NCI-H146 (cell line): ENCODE results near the gene ADIPOR2.

Experiments used
- DNase-seq: peaks from one replicate; lab custom pipeline; 2025; lab: John Stamatoyannopoulos, UW

The ADIPOR2 gene

DNA sequence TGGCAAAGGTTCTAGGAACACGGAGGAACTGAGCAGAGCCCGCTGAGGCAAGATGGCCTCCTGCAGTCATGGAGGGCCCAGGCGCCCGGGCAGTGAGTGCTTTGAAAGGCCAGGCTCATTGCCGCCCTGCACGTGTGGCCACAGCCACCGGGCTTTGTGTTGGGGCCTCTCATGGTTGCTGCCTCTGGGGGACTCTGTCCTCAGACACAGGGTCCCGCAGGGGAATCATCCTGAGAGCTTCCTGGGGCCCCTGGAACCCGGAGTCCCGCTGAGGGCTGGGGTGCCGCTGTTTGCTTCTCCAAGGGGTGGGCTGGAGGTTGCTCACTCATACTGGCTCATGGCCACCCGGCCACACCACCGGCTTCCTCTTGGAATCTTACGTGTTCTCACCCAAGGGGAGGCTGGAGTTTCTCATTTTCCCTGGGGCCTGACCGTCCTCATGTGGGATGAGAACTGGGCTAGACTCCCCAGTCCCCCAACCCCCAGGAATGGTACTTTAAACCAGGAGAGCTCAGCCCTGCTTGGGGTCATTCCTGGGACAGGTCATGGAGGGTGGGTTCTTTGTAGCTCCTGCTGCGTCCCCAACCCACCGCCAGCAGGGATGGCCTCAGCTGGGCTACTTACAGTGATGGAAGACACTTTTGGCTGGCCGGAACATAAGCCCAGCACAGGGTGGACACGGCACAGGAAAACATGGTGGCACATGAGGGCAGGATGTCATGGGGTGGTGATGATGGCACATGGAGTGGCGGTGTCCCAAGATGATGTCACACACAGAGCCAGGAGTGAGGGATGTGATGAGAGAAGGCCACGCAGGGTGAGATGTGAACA is 108.4 kb downstream of the ADIPOR2 start:
- no peak for DNase-seq

DNA sequence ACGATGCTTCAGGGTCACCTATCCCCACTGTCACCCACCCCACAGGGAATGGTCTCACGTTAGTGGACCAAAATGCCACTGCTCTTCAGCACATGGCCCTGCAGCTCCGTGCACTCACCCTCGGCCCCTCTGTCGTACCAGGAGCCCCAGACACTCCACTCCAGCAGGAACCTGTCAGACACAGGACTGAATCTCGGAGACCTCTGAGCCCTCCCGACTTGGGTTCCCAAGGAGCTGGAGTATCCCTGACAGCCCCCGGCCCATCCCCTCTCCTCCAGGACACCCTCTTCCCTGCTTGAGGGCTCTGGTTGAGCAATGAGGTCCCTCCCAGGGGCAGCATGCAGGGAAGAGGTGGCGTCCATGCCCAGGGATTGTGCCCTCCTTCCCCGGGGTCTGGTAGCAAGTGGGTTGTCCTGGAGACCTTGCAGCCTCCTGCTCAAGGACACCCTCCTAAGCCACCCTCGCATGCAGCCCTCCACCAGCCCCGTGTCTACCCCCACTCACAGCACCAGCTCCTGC is 109.1 kb downstream of the ADIPOR2 start:
- DNase-seq: no peak

DNA sequence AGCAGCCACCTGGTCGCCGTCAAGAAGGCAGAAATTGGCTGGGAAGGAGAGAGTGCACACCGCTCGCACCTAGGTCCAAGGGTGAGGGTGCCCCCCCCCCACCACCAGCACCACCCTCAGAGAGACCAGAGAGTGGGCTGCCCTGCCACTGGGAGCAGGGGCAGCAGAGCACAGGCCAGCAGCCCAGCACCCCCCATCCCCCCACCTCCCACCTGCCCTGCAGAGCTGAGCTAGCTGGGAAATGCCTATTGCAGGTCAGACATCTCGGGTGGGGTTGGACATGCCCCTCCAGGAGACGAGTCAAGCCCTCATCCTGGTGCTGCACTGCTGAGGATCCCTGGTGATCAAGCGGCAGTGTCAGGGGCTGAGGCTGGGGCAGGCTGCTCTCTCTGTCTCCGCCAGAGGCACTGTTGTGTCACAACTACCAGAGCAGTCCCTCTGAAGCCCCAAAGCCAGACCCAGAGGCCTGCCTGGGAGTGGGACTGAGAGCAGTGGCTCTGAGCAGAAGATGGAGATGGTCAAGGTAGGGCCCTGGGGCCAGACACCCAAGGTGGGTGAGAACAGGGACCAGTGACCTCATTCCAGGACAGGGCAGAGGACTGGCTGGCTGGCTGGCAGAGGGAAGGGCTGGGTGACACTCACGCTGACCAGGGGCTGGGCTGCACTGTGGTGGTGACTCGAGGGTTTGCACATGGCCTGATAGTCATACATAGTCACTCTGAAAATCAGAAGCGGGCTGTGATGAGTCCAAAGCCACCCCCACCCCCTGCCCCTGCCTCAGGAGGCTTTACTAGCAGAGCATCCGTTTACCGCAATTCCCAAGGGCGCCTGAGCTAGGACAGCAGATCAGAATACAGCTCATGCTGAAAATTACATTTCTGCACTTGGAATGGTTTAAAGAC is 109.8 kb downstream of the ADIPOR2 start:
- peak; percentile 42 for DNase-seq

DNA sequence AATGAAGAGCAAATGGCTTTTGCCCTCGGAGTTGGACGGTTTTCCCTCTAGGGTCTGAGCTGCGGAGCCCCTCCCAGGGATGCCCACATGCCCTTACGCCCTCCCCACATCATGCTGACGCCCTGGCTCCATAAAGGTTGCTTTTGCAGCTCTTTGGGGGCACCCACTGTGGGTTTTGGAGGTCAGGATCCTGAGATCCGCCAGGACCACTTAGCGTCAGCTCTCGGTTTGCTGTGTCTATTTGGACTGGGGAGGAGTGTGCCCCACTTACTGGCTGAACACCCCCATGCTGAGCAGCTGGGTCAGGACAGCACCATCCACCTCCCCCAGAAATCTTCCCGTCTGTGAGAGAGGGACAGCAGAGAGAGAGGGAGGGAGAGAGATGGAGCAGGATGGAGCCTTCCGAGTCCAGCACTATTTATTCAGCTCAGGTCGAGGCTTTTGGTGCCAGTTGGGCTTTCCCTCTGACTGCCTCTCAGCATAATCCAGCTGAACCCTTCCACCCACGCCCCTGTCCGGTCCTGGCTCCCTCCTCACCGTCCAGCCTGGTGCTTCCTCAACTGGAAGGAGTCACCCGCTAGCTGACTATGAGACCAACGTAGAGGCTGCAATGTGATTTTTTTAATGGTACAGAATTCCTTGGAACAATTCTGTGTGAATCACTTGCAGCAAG is 110.6 kb downstream of the ADIPOR2 start:
- DNase-seq: no peak

DNA sequence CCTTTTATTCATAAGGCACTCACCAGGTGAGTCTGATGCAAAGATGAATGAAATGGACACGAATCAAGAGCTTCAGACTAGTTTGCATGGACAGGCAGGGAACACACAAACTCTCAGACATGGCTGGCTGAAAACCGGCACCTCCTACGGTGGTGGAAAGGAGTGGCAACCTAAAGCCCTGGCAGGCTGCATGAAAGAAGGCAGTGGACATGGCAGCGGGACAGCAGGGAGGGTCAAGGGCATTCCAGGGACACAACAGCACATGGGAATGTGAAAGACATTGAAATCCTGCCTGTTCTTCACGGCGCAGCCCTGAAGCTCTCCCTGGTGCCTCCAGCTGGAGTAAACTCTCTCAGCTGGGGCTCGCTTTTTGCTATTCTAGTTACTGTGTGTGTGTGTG is 112.9 kb downstream of the ADIPOR2 start:
- DNase-seq: no peak

DNA sequence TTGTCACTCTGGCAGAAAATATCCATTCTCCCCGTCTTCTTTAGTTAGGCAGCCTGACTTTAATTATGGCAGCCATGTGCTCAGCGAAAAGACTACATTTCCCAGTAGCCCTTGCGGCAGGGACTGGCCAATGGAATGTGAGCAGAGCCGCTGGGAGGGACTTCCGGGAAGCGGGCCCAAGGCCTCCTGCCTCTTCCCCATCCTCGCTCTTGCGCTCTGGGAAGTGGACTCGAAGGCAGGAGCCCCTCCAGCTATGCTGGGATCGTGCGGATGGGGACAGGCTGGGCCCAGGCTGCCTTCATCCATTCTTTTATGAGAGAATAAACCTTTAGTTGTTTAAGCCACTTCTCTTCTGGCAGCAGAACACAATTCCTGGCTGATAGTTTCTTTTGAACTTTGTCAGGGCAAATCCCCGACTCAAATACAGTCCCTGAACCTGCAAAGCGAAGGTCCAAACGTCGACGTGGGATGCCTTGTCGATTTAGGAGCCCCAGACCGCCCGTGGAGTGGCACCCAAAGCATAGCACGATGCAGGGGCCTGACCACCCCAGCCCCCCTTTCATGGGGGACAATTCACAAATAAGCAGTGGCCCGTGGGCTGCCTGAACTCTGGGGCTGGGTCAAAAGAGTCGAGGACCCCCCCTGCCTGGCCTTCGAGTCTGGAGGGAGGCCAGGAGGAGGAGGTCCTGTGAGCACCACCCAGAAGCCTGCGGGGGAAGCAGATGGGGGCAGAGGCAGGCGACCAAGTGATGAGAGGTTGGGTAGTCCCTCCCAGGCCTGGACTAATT is 113.9 kb downstream of the ADIPOR2 start:
- peak; percentile 76 for DNase-seq

DNA sequence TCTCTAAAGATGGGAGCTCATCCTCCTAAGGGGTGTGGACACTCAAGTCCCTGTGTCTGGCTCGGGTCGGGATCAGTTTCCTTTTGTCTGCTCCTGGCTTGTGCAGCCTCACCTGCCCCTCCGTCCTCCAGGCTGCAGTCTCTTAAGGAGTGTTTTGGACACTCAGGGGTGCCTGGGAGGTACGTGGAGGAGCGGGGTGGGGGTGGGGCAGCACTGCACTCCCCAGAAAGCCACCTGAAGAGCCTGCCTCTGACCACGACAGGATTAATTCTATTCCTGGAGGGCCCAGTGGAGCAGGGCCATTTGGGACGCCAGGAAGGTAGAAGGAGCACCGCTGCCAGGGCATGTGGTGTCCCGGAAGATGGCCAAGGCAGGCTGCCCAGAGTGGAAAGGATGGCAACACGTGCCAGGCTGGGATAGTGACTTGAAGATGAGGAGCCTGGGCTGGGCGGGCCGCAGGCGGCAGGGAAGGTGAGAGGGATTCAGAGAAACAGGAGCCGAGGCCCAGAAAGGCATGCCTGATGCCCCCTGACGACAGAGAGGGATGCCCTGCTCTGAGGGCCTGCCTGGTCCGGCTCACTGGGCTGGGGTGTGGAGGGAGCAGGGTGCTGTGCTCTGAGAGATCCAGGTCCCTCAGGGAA is 114.7 kb downstream of the ADIPOR2 start:
- DNase-seq: no peak

DNA sequence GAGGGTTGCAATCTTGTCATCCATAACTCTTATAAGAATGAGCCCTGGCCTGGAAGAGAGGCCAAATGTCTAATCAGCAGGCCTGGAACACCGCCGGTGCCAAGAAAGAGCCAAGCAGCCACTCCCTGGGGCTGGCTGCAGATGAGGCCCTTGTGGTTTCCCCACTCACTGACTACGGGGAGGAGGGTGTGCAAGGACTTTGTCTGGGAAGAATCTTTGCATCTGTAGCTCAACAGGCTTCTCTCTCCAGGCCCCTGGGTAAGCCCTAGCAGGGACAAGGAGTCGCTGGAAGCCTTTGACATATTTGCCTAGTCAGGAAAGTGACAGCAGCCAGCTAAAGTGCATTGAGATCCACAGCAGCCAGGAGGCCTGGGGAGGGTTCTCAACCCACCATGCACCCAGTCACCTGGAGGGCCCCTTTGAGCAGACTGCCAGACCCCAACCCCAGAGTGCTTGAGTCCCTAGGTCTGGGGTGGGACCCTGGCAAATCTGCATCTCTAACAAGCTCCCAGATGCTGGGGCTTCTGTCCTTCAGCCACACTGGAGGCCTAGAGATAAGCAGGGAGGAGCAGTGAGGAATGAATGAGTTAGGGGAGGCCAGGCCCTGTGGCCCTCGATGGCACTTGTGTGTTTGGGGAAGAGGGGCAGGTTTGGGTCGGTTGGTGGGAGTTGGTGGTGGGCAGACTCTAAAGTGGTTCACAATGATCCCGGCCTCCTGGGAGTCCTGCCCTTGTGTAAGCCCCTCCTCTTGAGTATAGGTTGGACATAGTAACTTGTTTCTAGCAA is 115.6 kb downstream of the ADIPOR2 start:
- DNase-seq: no peak

DNA sequence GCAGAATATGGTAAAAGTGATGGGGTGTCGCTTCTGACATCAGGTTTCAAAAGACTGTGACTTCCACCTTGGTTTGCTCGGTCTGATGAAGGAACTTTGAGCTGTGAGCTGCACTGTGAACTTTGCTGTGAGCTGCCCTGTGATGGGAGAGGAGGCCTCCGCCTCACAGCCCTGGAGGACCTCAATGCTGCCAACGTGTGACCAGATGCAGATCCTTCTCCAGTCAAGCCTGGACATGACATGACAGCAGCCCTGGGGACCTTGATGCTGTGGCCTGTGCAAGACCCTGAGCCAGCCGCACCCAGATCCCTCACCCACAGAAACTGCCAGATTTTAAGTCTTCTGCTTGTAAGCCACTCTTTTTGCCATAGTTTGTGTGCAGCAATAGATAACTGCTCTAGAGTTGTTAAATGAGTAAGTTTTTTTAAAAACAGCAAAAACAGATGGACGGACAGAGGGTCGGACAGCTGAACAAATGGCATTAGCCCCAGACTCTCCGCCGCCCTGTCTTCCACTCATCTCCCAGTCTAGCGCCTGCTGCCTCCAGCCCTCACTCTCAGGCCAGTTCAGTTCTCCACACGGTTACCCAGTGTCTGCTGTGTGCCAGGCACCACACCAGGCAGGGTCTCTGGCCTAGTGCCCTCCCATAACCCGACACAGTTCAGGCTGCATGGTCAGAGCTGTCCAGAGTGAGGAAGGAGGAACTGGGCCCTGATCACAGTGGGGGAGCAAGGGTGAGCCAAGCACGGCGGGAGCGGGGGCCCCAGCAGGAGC is 116.4 kb downstream of the ADIPOR2 start:
- no peak for DNase-seq

DNA sequence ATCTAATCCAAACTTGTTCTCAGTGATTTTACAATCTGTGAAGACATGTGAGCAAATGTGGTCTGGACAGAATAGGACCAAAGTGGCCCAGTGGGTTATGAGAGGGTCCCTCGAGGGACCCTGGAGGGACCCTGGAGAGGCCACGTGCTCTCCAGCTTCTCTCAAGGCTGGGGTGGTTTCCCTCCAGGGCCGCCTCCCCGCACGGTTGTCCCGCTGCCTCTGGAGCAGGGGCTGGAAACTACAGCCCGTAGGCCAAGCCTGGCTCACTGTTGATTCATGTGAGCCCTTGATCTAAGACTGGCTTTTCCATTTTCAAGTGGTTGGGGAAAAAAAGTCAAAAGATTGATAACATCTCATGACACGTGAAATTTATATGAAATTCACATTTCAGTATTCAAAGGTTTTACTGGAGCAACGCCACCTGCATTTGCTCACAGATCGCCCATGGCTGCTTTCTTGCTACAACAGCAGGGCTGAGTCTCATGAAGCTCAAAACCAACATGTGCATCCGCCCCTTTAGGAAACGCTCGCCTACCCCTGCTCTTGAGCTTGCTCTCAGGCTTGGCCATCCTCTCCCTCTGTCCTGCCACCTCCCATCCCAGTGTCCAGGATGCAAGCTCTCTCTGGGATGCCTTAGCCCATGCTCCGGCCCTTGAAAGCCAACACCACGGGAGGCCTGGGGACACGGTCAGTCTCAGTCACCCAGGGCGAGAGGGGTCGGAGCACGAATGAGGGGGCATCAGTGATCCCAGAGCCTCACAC is 117.3 kb downstream of the ADIPOR2 start:
- no peak for DNase-seq

DNA sequence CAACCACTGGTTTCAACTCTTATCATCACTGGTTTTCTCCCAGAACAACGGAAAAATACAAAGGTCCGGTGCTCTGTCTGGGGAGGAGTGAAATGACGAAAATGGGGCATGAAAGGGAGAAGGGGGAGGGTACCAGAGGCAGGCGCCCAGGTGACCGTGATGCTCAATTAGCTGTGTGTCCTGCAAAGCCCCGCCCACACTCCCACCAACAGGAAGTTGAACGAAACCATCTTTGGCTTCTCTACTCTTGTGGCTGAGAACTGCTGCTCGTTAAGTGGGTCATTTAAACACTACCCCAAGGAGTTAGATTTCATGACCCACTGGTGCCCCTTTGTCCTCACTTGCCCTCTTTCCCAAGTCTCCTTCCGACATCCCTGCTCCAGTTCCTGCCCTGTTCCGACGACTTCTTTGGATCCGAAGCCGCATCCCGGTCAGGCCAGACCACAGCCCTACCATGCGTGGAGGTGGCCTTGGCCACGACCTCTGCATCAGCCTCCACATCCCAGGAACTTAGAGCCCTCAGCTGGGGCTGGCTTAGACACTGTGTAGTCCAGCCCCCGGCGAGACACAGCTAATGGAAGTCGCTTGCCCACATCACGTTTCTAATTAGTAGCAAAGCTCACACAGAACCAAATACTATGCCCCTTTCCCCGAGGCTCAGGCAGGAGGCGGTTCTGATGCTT is 118.1 kb downstream of the ADIPOR2 start:
- no peak for DNase-seq

DNA sequence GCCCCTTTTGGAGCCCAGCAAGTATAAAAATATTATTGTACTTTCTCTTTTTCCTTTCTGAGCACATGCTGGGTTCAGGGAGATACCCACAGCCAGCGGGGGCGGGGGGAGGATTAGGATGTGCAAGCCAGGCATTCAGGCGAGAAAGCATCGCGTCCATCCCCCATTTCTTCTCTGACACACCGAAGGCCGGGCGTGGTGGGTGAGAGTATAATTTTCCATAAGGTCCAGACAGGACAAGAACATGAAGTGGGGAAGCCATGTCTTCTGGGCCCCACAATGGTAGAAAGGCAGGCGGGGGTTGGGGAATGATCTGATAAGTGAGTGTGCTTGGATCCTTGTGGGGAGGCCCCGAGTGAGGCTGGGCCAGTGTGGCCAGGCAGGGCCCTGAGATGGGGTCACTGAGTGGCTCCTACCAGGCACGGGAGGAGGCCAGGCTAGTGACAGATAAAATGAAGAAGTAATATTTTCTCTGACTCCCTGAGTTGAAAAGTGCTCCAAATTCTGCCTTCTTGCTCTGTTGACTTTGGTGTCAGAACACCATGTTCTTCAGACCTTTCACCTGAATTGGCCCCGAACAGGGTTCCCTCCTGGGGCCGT is 118.8 kb downstream of the ADIPOR2 start:
- DNase-seq: no peak

DNA sequence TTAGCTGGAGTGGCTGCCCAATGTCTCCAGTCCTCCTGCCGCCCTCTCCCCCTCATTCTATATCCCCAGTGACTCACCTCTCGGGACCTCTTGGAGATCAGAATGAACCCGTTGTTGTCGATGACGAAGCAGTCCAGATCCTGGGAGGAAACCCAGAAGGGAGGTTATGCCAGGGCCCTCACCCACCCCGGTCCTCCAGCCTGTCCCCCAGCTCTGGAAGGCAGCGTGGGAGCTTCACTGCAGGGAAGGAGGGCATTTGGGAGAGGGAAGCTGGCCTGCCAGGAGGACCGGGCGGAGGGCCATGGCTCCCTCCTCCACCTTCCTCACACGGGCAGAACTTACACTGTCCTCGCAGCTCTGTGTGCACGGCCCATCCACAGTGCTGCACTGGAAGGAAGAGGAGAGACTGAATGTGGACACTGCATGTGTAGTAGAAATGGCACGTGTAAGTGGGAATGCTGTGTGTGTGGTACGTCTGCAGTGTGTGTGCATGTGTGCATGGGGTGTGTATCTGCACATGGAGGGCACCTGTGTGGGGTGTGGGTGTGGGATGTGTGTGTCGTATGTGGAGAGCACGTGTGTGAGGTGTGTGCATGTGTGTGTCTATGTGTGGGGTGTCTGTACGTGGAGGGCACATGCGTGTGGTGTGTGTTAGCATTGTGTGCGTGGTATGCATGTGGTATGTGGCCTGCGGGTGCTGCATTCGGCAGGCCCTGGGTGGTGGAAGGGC is 119.5 kb downstream of the ADIPOR2 start:
- no peak for DNase-seq

DNA sequence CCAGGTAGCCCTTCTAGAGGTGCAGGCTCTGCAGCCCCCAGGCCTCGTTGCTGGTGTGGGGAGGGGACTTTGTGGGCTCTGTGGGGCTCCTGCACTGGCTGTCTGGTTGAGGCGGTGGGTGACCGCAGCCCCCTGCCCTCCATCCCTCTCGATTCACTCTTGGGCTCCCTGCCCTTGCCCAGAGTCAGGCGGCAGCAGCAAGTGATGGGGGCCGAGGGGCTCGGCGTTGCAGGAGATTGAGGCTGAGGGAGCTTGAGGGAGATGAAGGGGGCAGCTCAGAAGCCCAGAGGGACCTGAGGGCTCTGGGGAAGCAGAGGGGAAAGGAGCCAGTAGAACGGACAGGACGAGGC is 120.0 kb downstream of the ADIPOR2 start:
- no peak for DNase-seq

DNA sequence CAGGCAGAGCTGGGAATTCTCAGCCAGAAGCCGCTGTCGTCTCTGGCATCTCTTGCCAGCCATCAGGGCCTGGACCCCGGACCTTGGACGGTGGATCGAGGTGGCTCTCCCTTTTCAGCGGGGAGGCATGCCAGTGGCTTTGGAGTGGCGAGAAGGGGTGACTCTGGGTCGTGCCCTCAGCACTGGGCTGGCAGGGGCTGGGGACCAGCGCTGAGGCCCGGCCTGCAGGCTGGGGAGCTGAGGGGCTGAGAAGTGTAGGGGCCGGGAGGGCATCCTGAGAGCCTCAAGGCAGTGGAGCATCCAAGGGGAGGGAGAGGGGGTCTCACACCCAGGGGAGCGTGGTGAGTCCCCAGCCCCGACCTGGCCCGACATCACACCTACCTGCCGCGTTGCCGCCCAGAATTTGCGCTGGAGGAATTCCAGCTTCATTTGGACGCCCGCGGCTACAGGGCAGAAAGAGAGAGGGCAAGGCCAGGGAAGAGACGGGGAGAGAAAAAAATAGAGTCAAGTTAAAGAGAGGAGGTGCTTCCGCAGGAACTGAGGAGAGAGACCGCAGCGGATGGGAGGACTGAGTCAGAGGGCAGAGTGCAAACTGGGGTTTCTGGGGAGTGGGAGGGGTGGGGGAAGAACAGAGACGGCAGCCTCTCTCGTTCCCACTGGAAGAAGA is 120.5 kb downstream of the ADIPOR2 start:
- no peak for DNase-seq

DNA sequence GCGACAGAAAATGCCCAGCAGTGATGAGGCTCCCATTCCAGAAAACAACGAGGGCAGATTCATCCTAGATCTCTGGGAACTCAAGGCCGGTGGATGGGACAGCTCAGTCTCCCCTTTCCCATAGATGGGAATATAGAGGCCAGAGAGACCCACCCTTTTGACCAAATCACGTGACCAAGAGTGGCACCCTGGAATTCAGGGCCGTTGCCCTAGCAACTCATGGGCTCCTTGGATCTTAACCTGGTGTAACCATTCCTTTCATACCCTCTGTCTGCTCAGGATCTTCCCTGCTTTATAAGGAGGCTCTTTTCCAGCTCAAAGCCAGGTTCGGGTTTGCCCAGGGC is 121.0 kb downstream of the ADIPOR2 start:
- DNase-seq: no peak
